Measurements from ENCODE around the gene ABCC6. TPM values are rescaled to one million over a fixed set of nuclear protein-coding genes. Genes with fewer than 3 reads are reported as not detected.

The ABCC6 gene
- total RNA-seq, 1 donor from 2014 or later = 0.53 TPM

- H3K9me3 ChIP-seq = no peaks in the 10 kb centered on the region
- no peak overlapping the region for H3K4me3 ChIP-seq
- TF ChIP-seq, protein P1, sequence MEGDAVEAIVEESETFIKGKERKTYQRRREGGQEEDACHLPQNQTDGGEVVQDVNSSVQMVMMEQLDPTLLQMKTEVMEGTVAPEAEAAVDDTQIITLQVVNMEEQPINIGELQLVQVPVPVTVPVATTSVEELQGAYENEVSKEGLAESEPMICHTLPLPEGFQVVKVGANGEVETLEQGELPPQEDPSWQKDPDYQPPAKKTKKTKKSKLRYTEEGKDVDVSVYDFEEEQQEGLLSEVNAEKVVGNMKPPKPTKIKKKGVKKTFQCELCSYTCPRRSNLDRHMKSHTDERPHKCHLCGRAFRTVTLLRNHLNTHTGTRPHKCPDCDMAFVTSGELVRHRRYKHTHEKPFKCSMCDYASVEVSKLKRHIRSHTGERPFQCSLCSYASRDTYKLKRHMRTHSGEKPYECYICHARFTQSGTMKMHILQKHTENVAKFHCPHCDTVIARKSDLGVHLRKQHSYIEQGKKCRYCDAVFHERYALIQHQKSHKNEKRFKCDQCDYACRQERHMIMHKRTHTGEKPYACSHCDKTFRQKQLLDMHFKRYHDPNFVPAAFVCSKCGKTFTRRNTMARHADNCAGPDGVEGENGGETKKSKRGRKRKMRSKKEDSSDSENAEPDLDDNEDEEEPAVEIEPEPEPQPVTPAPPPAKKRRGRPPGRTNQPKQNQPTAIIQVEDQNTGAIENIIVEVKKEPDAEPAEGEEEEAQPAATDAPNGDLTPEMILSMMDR (IDR thresholded peaks at IDR 0.05) = no peak
- DNase-seq (ENCODE audit: low spot score in 2 of 2) = no peak
- intact Hi-C loops (cut with DNase I) = no loop called here
- peaks cover 31 to 52% of the 10 kb centered on the region in 2 donors for H3K36me3 ChIP-seq
- no peaks in the 10 kb centered on the region for H3K27me3 ChIP-seq
- no peaks in the 10 kb centered on the region for H3K4me1 ChIP-seq
- H3K27ac ChIP-seq = no peak overlapping the region
Measured at GRCh38 chr16:16144416-16144815, 78.9 kb downstream of the ABCC6 start.

DNA sequence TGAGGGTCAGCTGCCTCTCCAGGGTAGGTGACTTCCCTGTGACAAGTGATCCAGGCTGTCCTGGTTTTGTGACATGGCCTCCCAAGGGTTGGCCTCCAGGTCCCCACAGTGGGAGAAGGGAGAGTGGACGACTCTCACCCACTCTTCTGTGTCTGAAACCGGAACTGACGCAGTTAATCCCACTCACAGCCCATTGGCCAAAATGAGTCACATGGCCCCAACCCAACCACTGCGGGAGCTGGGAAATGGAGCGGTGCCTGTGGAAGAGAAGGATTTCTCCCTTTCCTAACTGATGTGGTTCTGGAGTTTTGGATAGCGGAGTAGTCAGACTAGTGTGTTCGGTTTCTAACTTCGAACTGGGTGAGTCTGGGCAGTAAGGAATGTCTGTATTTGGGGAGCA lies 79.4 kb downstream of the ABCC6 start:
- Histone ChIP-seq H3K4me3 (no peak overlapping the region), H3K27me3 (no peaks in the 10 kb centered on the region), H3K36me3 (peaks cover 36 to 57% of the 10 kb centered on the region in 2 donors), H3K27ac (no peak overlapping the region), H3K9me3 (no peaks in the 10 kb centered on the region), H3K4me1 (no peaks in the 10 kb centered on the region)
- intact Hi-C loops (cut with DNase I) = no loop called here
- DNase-seq (ENCODE audit: low spot score in 2 of 2) = no peak
- TF ChIP-seq, protein P1 (IDR thresholded peaks at IDR 0.05) = no peak

- TF ChIP-seq, protein P1 (IDR thresholded peaks at IDR 0.05) = no peak
- Histone ChIP-seq H3K9me3 (no peaks in the 10 kb centered on the region), H3K4me3 (no peak overlapping the region), H3K4me1 (no peaks in the 10 kb centered on the region), H3K27ac (no peak overlapping the region), H3K36me3 (peaks cover 43 to 64% of the 10 kb centered on the region in 2 donors), H3K27me3 (no peaks in the 10 kb centered on the region)
- DNase-seq (ENCODE audit: low spot score in 2 of 2) = no peak
- intact Hi-C loops (cut with DNase I) = no loop called here
Measured at GRCh38 chr16:16143038-16143763, 80.1 kb downstream of the ABCC6 start.

- intact Hi-C loops (cut with DNase I) = no loop called here
- Histone ChIP-seq H3K9me3 (no peaks in the 10 kb centered on the region), H3K4me3 (no peak overlapping the region), H3K36me3 (peaks cover 56 to 77% of the 10 kb centered on the region in 2 donors), H3K27ac (no peak overlapping the region), H3K27me3 (no peaks in the 10 kb centered on the region), H3K4me1 (no peaks in the 10 kb centered on the region)
- TF ChIP-seq, protein P1 (IDR thresholded peaks at IDR 0.05) = no peak
- no peak for DNase-seq (ENCODE audit: low spot score in 2 of 2)
Measured at GRCh38 chr16:16141784-16142396, 81.4 kb downstream of the ABCC6 start.

DNA sequence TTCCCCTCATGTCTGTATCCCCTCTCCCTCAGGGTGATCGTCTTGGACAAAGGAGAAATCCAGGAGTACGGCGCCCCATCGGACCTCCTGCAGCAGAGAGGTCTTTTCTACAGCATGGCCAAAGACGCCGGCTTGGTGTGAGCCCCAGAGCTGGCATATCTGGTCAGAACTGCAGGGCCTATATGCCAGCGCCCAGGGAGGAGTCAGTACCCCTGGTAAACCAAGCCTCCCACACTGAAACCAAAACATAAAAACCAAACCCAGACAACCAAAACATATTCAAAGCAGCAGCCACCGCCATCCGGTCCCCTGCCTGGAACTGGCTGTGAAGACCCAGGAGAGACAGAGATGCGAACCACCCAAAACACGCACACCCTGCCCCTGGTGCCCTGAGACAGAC lies 82.2 kb downstream of the ABCC6 start:
- intact Hi-C loops (cut with DNase I) = no loop called here
- no peak overlapping the region for H3K27ac ChIP-seq
- H3K9me3 ChIP-seq = no peaks in the 10 kb centered on the region
- H3K36me3 ChIP-seq = peaks cover 61 to 85% of the 10 kb centered on the region in 2 donors
- H3K4me1 ChIP-seq = no peaks in the 10 kb centered on the region
- no peak for DNase-seq (ENCODE audit: low spot score in 2 of 2)
- H3K4me3 ChIP-seq = no peak overlapping the region
- TF ChIP-seq, protein P1 (IDR thresholded peaks at IDR 0.05) = no peak
- H3K27me3 ChIP-seq = no peaks in the 10 kb centered on the region
